Peyer's patch (tissue), 4 donors: ENCODE measurements around the gene RIOK2.

Experiments used
- CTCF ChIP-seq, 6 experiments: fragments of 450-650 bp in 4 of 6; fragments of 200-600 bp in 2 of 6; sonication (generic) in 1 of 6; IDR thresholded peaks; one replicate each; pipeline ENCODE4 v1.5.1; 2017 to 2019; ENCODE audit warnings: antibody characterized with exemption in 6 of 6, mild to moderate bottlenecking in 3 of 6, moderate library complexity in 1 of 6
- POLR2A ChIP-seq, 2 donors: fragments of 450-650 bp; IDR thresholded peaks; one replicate each; pipeline ENCODE4 v1.5.1; 2017; ENCODE audit warnings: antibody characterized with exemption in 2 of 2, mild to moderate bottlenecking in 2 of 2, moderate library complexity in 2 of 2

- TF ChIP-seq CTCF (IDR thresholded peaks at IDR 0.05): peak; percentile 16 to 69 (median 54)
- no peak for TF ChIP-seq POLR2A (IDR thresholded peaks at IDR 0.05)
Observed at GRCh38 chr5:97163360-97163764, 19.7 kb downstream of the RIOK2 start.
